ENCODE data around the gene NDUFB8.

DNA sequence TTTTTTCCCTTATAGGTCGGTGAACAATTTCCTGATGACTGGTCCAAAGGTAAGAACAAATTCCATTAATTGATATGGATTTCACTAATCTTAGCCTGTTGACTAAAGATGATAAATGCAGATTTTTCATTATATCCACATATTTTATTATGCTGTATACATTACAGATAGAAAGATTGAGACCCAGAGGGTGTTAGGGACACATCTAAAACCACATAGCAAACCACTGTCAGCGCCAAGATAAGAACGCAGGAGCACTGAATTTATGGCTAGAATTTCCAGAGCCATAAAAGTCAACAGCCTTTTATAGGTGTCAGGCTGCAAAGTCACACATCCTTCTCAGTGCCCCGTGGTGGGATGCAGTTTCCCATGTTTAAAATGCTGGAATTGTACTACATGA is 50.6 kb downstream of the NDUFB8 start:
- TF ChIP-seq, protein P1, sequence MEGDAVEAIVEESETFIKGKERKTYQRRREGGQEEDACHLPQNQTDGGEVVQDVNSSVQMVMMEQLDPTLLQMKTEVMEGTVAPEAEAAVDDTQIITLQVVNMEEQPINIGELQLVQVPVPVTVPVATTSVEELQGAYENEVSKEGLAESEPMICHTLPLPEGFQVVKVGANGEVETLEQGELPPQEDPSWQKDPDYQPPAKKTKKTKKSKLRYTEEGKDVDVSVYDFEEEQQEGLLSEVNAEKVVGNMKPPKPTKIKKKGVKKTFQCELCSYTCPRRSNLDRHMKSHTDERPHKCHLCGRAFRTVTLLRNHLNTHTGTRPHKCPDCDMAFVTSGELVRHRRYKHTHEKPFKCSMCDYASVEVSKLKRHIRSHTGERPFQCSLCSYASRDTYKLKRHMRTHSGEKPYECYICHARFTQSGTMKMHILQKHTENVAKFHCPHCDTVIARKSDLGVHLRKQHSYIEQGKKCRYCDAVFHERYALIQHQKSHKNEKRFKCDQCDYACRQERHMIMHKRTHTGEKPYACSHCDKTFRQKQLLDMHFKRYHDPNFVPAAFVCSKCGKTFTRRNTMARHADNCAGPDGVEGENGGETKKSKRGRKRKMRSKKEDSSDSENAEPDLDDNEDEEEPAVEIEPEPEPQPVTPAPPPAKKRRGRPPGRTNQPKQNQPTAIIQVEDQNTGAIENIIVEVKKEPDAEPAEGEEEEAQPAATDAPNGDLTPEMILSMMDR (IDR thresholded peaks at IDR 0.05; ENCODE audit: low read depth, low read length, poor library complexity, severe bottlenecking), result no peak
- TF ChIP-seq EZH2phosphoT487 (IDR thresholded peaks at IDR 0.05; ENCODE audit: borderline replicate concordance, low read length), result no peak

All from DOHH2 (cell line).